Measurements from ENCODE around the gene ZNF506.
"Not testable (repeated sequence)": the region's sequence is repeated elsewhere in the genome, so short reads cannot be mapped to it uniquely, and the experiment has no call there.

ZNF506 gene

GRCh38 chr19:19777692-19778091, 43.9 kb downstream of the ZNF506 start:
- no peak for DNase-seq

GRCh38 chr19:19776206-19777008, 45.1 kb downstream of the ZNF506 start:
- peak; percentile 92 for DNase-seq

- no peak for DNase-seq
These were observed 45.7 kb downstream of the ZNF506 start for GRCh38 chr19:19775891-19776205.

DNA sequence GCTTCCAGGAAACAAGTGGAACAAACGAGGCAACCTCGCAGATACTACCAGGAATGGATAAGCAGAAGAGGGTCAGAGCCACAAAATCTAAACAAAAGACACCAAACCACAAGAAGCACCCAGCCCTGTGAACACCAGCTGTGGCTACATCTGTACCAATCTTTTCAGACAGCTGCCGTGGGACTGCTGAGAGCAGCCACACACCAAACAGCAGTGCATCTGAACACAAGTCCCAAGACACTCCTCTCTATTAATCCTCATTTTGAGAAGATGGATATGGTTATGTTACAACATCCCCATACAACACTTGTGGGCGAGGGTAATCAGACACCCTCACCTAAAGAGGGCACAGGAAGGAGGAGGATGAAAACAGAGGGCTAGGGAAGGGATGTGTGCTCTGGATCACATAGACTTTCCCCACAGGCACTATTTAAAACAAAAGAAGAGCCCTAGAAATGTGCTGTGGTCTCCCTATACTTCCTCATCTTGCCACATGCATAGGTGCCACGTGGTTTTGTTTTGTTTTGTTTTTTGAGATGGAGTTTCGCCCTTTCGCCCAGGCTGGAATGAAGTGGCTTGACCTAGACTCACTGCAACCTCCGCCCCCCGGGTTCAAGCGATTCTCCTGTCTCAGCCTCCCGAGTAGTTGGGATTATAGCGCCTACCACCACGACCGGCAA, 47.1 kb downstream of the ZNF506 start:
- DNase-seq, result no peak

- DNase-seq, result not testable (repeated sequence)
These were observed 49.6 kb downstream of the ZNF506 start for GRCh38 chr19:19771963-19772362.

DNA sequence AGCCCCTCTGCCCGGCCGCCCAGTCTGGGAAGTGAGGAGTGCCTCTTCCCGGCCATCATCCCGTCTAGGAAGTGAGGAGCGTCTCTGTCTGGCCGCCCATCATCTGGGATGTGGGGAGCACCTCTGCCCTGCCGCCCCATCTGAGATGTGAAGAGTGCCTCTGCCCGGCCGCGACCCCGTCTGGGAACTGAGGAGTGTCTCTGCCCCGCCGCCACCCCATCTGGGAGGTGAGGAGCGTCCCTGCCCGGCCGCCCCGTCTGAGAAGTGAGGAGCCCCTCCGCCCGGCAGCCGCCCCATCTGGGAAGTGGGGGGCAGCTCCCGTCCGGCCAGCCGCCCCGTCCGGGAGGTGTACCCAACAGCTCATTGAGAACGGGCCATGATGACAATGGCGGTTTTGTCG, 51.6 kb downstream of the ZNF506 start:
- DNase-seq, result not testable (repeated sequence)

DNA sequence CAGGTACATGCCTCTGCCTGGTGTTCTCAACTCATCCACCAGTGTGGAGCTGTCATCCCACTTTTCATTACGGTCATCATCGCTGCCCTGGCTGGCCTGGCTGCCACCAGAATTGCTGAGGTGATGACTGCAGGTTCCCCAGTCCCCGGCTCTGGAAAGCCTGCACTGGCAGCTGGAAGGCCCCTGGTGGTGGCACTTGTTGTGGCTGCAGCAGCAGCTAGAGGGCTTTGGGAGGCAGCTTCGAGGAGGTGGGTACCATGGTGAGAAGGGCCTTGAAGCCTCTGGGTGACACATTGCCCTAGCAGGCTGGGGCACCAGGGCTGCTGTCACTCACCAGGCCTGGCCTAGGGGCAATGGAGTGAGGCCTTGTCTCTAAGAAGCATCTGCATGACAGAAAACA, 63.4 kb downstream of the ZNF506 start:
- no peak for DNase-seq

GRCh38 chr19:19752760-19753403, 68.7 kb downstream of the ZNF506 start:
- DNase-seq, result no peak

GRCh38 chr19:19751846-19752245, 69.7 kb downstream of the ZNF506 start:
- no peak for DNase-seq

DNA sequence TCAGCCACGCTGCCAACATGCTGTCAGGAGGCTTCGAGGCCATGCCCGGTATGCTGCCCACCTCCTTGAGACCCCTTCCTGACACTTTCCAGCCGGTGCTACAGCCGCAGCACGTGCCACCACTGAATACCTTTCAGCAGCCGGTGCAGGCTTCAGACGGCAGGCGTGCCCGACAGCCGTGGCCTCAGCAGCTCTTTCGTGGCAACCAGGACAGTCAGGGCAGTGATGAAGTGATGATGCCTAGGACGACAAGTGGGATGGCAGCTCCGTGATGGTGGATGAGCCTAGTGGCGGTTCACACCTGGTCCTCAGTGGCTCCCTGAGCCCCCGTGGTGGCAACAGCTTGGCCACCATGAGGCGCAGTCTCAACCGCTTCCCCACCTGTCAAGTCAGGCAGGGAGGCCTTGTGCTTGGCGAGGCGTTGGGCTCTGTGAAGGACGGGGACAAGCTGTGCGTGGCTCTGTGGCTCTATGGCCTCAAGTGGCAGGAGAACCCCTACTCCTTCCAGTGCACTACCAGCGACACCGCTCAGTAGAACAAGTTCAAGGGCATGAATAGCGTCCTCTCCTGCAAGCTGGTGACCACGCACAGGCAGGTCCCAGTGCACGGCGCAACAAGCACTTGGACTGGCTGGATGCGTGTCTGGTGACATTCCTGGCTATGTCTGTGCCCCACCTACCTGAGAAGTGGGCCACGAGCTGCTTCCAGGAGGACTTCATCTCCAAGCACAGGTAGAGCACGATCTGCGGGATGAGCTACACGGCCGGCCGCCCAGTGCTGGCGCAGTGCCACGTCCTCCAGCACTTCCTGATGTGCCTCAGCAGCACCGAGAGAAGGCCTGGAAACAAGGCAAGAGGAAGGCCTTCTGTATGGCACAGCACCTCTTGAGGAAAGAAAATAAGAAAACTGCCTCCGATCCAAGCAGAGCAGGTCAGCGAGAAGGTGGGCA, 70.4 kb downstream of the ZNF506 start:
- DNase-seq, result no peak

DNA sequence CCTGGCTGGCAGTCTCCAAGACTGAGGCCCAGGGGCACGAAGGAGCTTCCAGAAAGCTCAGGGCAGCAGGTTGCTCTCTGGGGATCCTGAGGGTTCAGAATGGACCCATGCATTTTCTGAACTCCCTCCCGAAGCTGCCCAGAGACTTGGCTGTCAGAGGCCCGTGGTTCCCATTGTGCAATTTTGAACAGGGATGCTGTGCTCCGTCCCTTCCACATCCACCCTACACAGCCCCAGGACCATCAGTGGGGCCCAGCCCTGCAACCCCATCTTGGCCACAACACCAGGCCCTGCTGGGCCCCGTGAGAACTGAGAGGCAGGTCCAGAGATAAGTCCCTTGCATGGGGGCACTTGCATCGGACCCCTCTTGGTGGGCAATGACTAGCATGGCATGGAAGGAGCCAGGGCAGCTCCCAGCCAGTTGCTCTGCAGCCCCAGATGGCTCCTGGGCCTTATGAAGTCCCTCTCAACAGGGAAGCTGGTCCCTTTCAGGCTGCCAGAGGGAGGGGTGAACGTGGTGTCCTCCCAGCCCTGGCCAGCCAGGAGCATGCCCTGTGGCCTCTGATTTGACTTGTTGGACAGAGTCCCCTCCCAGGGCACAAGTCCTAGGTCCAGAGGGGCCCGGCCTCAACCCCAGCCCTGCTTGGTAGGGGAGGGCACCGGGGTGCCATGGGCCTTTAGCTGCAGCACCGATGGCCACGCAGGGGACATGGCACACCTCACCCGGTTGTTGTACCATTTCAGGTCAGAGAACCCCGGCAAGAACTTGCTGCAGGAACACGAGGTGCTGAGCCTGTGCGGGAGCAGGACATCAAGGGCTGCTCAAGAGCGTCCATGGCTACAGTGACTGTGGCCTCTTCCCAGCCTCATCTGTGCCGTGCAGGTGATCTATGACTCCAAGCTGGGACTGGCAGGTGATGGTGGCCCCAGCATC, 71.4 kb downstream of the ZNF506 start:
- no peak for DNase-seq

GRCh38 chr19:19749117-19749907, 72.2 kb downstream of the ZNF506 start:
- DNase-seq, result no peak

GRCh38 chr19:19748249-19748938, 73.2 kb downstream of the ZNF506 start:
- DNase-seq, result no peak

DNA sequence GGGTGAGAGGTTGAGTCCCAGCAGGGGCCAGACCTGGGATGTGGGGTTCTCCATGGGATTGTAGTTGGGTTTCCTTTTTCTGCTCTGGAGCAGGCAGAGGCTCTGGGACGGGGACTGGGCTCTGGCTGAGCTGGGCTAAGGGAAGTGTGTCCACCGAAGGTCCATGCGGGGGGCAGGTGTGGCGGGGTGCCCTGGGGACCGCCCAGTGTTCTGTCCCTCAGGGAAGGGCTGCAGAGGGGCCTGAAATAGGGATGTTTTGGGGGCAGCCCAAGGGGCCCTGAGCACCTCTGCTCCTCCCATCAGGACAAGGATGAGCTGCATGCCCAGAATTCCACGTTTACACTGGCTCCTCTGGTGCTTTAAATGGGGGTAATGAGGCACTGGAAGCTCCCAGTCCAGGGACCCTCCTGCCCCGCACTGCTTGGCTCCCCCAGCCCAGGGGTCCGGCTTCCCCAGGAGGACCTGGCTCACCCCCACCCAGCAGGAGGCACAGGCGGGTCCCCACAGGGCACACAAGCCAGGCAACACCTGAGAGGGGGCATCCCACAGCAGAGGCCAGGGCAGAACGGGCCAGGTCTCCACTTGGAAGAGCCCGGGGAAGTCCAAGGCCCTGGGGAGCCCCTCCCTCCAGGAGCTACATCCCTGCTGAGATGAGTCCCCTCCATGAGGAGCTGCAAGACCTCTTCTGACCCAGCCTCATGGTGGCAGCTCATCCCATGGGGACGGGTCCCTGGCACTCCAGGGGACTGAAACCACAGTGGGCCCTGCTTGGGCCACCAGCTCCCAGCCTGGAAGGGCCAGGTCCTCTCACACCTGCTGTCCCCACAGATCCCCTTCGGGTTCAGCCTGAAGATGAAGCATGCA, 74.0 kb downstream of the ZNF506 start:
- no peak for DNase-seq

- DNase-seq, result no peak
These were observed 75.0 kb downstream of the ZNF506 start for GRCh38 chr19:19746286-19747213.

GRCh38 chr19:19745496-19746285, 75.9 kb downstream of the ZNF506 start:
- DNase-seq, result no peak

DNA sequence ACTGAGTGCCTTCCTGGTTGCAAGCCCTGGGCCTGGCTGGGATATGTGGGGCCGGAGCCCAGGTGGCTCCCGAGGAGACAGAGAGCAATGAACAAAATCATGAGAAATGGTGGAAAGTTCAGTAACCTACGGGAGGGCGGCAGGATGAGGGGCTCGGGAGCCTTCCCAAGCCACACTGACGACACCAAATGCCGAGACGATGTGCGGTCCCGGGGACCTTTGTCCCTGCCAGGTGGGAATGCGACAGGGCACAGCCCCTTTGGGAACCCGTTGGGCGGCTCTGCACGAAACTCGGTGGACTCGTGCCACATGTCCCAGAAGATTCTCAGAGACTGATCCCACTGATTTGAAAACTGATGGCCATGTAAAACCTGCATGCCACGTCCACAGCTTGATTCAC, 76.9 kb downstream of the ZNF506 start:
- DNase-seq, result no peak

Measured in NCI-H345 (cell line).